Aorta (tissue), 5 donors: Measurements from ENCODE around the gene PLAGL2. TPM values are rescaled to one million over a fixed set of nuclear protein-coding genes. Genes with fewer than 3 reads are reported as not detected.
"Not testable (repeated sequence)": the region's sequence is repeated elsewhere in the genome, so short reads cannot be mapped to it uniquely, and the experiment has no call there.

ENCODE experiments used
- ATAC-seq: fragments of 200-7000 bp; cut with Tn5 transposase; one replicate; pipeline ENCODE4 v1.9.1; 2022; ENCODE audit warnings: moderate library complexity; ENCODE audit not compliant: low FRiP score
- DNase-seq, 2 donors: peaks; one replicate each; pipeline ENCODE4 v3.0.0-alpha.2; 2020
- H3K27ac ChIP-seq, 2 donors: one replicate each; pipeline ENCODE4 v1.5.1; 2013; ENCODE audit warnings: low read length in 2 of 2, mild to moderate bottlenecking in 2 of 2, moderate library complexity in 2 of 2, control low read depth in 1 of 2, inconsistent platforms in 1 of 2, low read depth in 1 of 2
- H3K27me3 ChIP-seq, 2 donors: one replicate each; pipeline ENCODE4 v1.6.1; 2013; ENCODE audit warnings: control low read depth in 1 of 2, low read length in 1 of 2, mild to moderate bottlenecking in 1 of 2, moderate library complexity in 1 of 2; ENCODE audit not compliant: insufficient read depth in 2 of 2, control insufficient read depth in 1 of 2
- H3K36me3 ChIP-seq, 2 donors: one replicate each; pipeline ENCODE4 v1.6.1; 2013; ENCODE audit warnings: control low read depth in 1 of 2, low read length in 1 of 2, mild to moderate bottlenecking in 1 of 2; ENCODE audit not compliant: insufficient read depth in 2 of 2, control insufficient read depth in 1 of 2
- H3K4me1 ChIP-seq, 2 donors: one replicate each; pipeline ENCODE4 v1.6.1; 2013; ENCODE audit warnings: low read length in 2 of 2, control low read depth in 1 of 2, mild to moderate bottlenecking in 1 of 2, moderate library complexity in 1 of 2; ENCODE audit not compliant: insufficient read depth in 2 of 2, control insufficient read depth in 1 of 2
- H3K4me3 ChIP-seq, 2 donors: one replicate each; pipeline ENCODE4 v1.5.1; 2013; ENCODE audit warnings: low read length in 2 of 2, control low read depth in 1 of 2, mild to moderate bottlenecking in 1 of 2
- H3K9me3 ChIP-seq: one replicate; pipeline ENCODE4 v1.6.1; 2013; ENCODE audit warnings: mild to moderate bottlenecking, low read length; ENCODE audit not compliant: control insufficient read depth
- WGBS, 2 donors: extraction: QIAGEN DNeasy Blood & Tissue Kit; methylation state at CpG; one replicate each; pipeline ENCODE4 v1.1.7; 2013; 5-methylcytosine and 5-hydroxymethylcytosine counted together
- intact Hi-C, 2 donors: fragments of 100-400 bp; cut with DNase I; formaldehyde crosslinking; loops; one replicate each; pipeline versions ENCODE4 v1.14.2 to v1.15.0; 2022
- polyA plus RNA-seq, 2 donors: library from polyadenylated mRNA; stranded (reverse); fragments of 200-250 nt; gene quantifications; one replicate each; pipeline ENCODE4 v1.2.3, GENCODE V29; 2013
- total RNA-seq, 2 donors: library from RNA; stranded (reverse); fragmentation: NEBNext Ultra II Directional; extraction: Animal tissue kit (Norgen Biotek cat#: 25700); gene quantifications; one replicate each; pipeline ENCODE4 v1.2.1, GENCODE V29; 2021
- donor health status: healthy with polysubstance abuse.
- donor health status: Bipolar disorder and iron deficiency.
- donor health status: DM: no; HTN: no; CAD: no.
- donor health status: DM: no; HTN: no; CAD: no.
- donor health status: DM: yes; HTN: yes; CAD: no.

The PLAGL2 gene
- total and polyA plus RNA-seq, 4 donors: 1.8 to 9.8 (median 5.3) TPM

DNA sequence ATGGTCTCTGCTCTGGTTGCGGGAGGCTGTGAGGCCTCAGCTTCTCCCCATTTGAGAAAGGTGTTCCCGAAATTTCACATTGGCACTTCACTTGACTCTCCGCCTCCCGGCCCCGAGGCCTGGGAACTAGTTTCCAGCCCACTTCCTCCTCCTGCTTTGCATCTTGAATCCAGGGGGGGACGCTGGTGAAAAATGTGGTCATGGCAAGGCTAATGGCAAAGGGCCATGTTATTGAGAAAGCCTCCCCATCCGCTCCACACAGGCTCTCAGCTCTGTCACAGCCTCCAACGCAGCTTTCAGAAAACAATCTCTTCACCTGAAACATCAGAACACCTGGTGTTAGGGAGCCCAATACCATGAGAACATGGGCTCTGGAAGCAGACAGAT is 5.6 kb downstream of the PLAGL2 start:
- WGBS, 2 donors: 60 to 73% methylated on average over 8 of the region's 8 CpGs
- no peaks in the 10 kb centered on the region for H3K27me3 ChIP-seq
- no peak for DNase-seq
- no peak overlapping the region for H3K4me3 ChIP-seq
- no peak overlapping the region for H3K27ac ChIP-seq
- no peak for ATAC-seq
- peaks cover 0 to 3% of the 10 kb centered on the region in 2 donors for H3K4me1 ChIP-seq
- H3K36me3 ChIP-seq: peaks cover 1 to 2% of the 10 kb centered on the region in 2 donors
- intact Hi-C loops: loop anchor here in 1 of 2 donors (10.0 kb wide), 2 partner anchors 153 to 283 kb away; partner anchors contain the start of gene ASXL1
- H3K9me3 ChIP-seq: no peaks in the 10 kb centered on the region

- H3K4me1 ChIP-seq: no peaks in the 10 kb centered on the region
- intact Hi-C loops: loop anchor here in 1 of 2 donors (10.0 kb wide), 2 partner anchors 153 to 283 kb away; partner anchors contain the start of gene ASXL1
- no peaks in the 10 kb centered on the region for H3K9me3 ChIP-seq
- no peaks in the 10 kb centered on the region for H3K27me3 ChIP-seq
- no peak overlapping the region for H3K4me3 ChIP-seq
- DNase-seq: no peak
- WGBS, 2 donors: 80 to 84% methylated on average over 4 of the region's 4 CpGs
- ATAC-seq: no peak
- H3K36me3 ChIP-seq: peaks cover 1 to 2% of the 10 kb centered on the region in 2 donors
- H3K27ac ChIP-seq: no peak overlapping the region
These were observed 6.1 kb downstream of the PLAGL2 start for GRCh38 chr20:32201296-32201976.

DNA sequence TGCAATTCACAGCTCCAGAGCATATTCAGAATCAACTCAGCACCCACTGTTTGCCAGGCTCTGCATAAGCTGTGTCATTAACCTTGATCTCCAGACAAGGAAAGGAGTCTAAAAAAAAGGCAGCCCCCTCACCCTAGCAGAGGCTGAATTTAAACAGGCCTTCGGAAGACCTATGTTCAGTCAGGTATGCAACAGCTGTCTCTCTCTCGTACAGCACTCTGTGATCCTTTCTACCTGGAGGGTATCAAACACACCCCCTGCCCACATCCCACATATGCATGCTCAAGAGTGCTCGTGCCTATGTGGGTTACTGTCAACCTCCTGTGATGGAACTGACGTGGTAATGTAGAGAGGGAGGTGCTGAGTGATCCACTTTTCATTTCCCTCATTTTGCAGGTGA is 8.5 kb downstream of the PLAGL2 start:
- no peak overlapping the region for H3K4me3 ChIP-seq
- no peaks in the 10 kb centered on the region for H3K4me1 ChIP-seq
- intact Hi-C loops: no loop called here
- H3K36me3 ChIP-seq: peaks cover 3 to 6% of the 10 kb centered on the region in 2 donors
- no peaks in the 10 kb centered on the region for H3K9me3 ChIP-seq
- no peaks in the 10 kb centered on the region for H3K27me3 ChIP-seq
- whole genome bisulfite sequencing, 2 donors: 87% methylated on average over 4 of the region's 4 CpGs
- ATAC-seq: no peak
- no peak for DNase-seq
- no peak overlapping the region for H3K27ac ChIP-seq

DNA sequence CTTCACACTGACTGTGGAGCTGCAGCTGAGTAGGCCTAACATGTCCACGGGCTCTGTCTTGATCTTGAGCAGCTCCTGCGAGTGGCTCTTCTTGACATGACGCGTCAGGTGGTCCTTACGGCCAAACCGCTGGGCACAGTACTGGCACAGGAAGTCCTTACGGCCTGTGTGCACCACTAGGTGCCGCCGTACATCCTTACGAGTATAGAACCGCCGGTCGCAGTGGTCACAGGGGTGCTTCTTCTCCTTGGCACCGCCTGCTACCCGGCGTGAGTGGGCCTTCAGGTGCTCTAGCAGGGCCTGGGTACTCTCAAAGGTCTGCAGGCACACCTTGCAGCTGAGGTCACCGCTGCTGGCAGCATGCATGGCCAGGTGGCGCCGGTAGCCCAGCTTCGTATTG is 10.4 kb downstream of the PLAGL2 start:
- intact Hi-C loops, ATAC-seq, H3K36me3 ChIP-seq: not testable (repeated sequence)

GRCh38 chr20:32196613-32197012 is 10.9 kb downstream of the PLAGL2 start:
- DNase-seq, H3K4me3 ChIP-seq, ATAC-seq, H3K4me1 ChIP-seq, H3K27me3 ChIP-seq, H3K36me3 ChIP-seq, intact Hi-C loops, H3K27ac ChIP-seq, H3K9me3 ChIP-seq: not testable (repeated sequence)
- 95 to 96% methylated on average over 11 of the region's 11 CpGs for WGBS, 2 donors

More for the DNA sequence above, 10.4 kb downstream of the PLAGL2 start:
- DNase-seq, H3K27ac ChIP-seq, H3K4me1 ChIP-seq, H3K9me3 ChIP-seq, H3K27me3 ChIP-seq, H3K4me3 ChIP-seq: not testable (repeated sequence)
- 89 to 90% methylated on average over 20 of the region's 20 CpGs for WGBS, 2 donors

- intact Hi-C loops: no loop called here
- Histone ChIP-seq H3K27ac (no peak overlapping the region), H3K4me3 (no peak overlapping the region), H3K27me3 (no peaks in the 10 kb centered on the region), H3K4me1 (no peaks in the 10 kb centered on the region), H3K36me3 (peaks cover 2 to 6% of the 10 kb centered on the region in 2 donors), H3K9me3 (no peaks in the 10 kb centered on the region)
- no peak for DNase-seq
- 56 to 64% methylated on average over 7 of the region's 7 CpGs for WGBS, 2 donors
- no peak for ATAC-seq
These were observed 12.0 kb downstream of the PLAGL2 start for GRCh38 chr20:32195581-32195980.

- Histone ChIP-seq H3K9me3 (no peaks in the 10 kb centered on the region), H3K27ac (no peak overlapping the region), H3K4me3 (no peak overlapping the region), H3K36me3 (peaks cover 2 to 3% of the 10 kb centered on the region in 2 donors), H3K4me1 (no peaks in the 10 kb centered on the region), H3K27me3 (no peaks in the 10 kb centered on the region)
- ATAC-seq: no peak
- no peak for DNase-seq
- intact Hi-C loops: no loop called here
- 84 to 85% methylated on average over 6 of the region's 6 CpGs for WGBS, 2 donors
These were observed 13.5 kb downstream of the PLAGL2 start for GRCh38 chr20:32193996-32194395.

GRCh38 chr20:32193336-32193735 is 14.2 kb downstream of the PLAGL2 start:
- ATAC-seq, intact Hi-C loops, H3K27ac ChIP-seq, H3K36me3 ChIP-seq, H3K27me3 ChIP-seq, H3K4me1 ChIP-seq, H3K4me3 ChIP-seq, DNase-seq, H3K9me3 ChIP-seq: not testable (repeated sequence)
- WGBS, 2 donors: 90 to 93% methylated on average over 5 of the region's 5 CpGs

DNA sequence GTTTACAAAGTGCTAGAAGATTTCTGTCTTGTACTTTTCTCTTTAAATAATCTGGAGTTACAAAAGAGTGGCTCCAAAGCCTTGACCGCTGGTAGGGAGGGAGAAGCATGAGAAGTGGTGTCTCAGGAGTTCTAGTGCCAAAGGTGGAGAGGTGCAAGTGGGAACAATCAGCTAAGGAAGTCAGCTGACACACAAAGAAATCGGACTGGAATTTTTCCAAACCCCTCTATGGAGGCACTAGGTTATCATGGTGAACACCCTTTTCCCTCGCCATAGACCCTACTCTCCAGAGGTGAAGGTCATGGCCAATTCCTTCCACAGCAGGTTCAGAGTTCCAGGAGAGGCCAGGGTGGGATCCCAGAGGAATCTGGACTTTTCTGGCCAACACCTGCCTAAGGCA is 14.8 kb downstream of the PLAGL2 start:
- intact Hi-C loops: no loop called here
- Histone ChIP-seq H3K27ac (no peak overlapping the region), H3K4me3 (no peak overlapping the region), H3K4me1 (no peaks in the 10 kb centered on the region), H3K9me3 (no peaks in the 10 kb centered on the region), H3K36me3 (peaks cover 2 to 3% of the 10 kb centered on the region in 2 donors), H3K27me3 (no peaks in the 10 kb centered on the region)
- ATAC-seq: no peak
- DNase-seq: no peak
- 84 to 86% methylated on average over 3 of the region's 3 CpGs for WGBS, 2 donors
